Liver (tissue), 3 donors: ENCODE results near the gene CDIPT.

Experiments used
- CTCF ChIP-seq: fragments of 150-350 bp; IDR thresholded peaks from 2 replicates; pipeline ENCODE4 v1.5.1; 2017; ENCODE audit warnings: improper control_type of control experiment, low read depth, low read length; ENCODE audit not compliant: missing input control
- FOXA1 ChIP-seq: IDR thresholded peaks from 2 replicates; pipeline ENCODE4 v1.6.1; 2016; ENCODE audit warnings: antibody characterized with exemption
- JUND ChIP-seq, 2 donors: IDR thresholded peaks; 2 replicates each; pipeline ENCODE4 v1.6.1; 2016; ENCODE audit warnings: antibody characterized with exemption in 2 of 2
- REST ChIP-seq: IDR thresholded peaks from 2 replicates; pipeline ENCODE4 v1.6.1; 2016; ENCODE audit warnings: antibody characterized with exemption, mild to moderate bottlenecking
- SP1 ChIP-seq: IDR thresholded peaks from 2 replicates; pipeline ENCODE4 v1.6.1; 2018; ENCODE audit warnings: antibody characterized with exemption, mild to moderate bottlenecking
- TAF1 ChIP-seq: conservative IDR thresholded peaks from 2 replicates; pipeline ENCODE4 v1.6.1; 2016; ENCODE audit warnings: antibody characterized with exemption, mild to moderate bottlenecking
- YY1 ChIP-seq: IDR thresholded peaks from 2 replicates; pipeline ENCODE4 v1.6.1; 2016; ENCODE audit warnings: antibody characterized with exemption, mild to moderate bottlenecking
- TF ChIP-seq, protein P1 (sequence below): IDR thresholded peaks from 2 replicates; pipeline ENCODE4 v1.6.1; 2016; ENCODE audit warnings: antibody characterized with exemption
- donor health status: healthy.
- donor health status: healthy.

GRCh38 chr16:29898135-29898803 lies 35.2 kb upstream of the CDIPT start:
- TF ChIP-seq CTCF (no peak), TAF1 (no peak), YY1 (no peak), SP1 (no peak), REST (no peak), FOXA1 (no peak), JUND (IDR thresholded peaks at IDR 0.05) (no peak)
- TF ChIP-seq, protein P1, sequence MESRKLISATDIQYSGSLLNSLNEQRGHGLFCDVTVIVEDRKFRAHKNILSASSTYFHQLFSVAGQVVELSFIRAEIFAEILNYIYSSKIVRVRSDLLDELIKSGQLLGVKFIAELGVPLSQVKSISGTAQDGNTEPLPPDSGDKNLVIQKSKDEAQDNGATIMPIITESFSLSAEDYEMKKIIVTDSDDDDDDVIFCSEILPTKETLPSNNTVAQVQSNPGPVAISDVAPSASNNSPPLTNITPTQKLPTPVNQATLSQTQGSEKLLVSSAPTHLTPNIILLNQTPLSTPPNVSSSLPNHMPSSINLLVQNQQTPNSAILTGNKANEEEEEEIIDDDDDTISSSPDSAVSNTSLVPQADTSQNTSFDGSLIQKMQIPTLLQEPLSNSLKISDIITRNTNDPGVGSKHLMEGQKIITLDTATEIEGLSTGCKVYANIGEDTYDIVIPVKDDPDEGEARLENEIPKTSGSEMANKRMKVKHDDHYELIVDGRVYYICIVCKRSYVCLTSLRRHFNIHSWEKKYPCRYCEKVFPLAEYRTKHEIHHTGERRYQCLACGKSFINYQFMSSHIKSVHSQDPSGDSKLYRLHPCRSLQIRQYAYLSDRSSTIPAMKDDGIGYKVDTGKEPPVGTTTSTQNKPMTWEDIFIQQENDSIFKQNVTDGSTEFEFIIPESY: no peak
